Right lobe of liver (tissue), 6 donors: ENCODE data around the gene PGA3. TPM values are rescaled to one million over a fixed set of nuclear protein-coding genes. Genes with fewer than 3 reads are reported as not detected.

Experiments used
- ATAC-seq, 4 donors: fragments of 200-7000 bp; cut with Tn5 transposase; one replicate each; pipeline ENCODE4 v1.9.1; 2020; ENCODE audit warnings: mild to moderate bottlenecking in 4 of 4, moderate library complexity in 4 of 4
- DNase-seq, 3 donors: peaks; one replicate each; pipeline ENCODE4 v3.0.0-alpha.2; 2020
- H3K27ac ChIP-seq, 3 donors: fragments of 200-600 bp; one replicate each; pipeline ENCODE4 v1.8.0; 2022
- H3K27me3 ChIP-seq, 2 donors: fragments of 200-600 bp; one replicate each; pipeline ENCODE4 v1.8.0; 2022
- H3K36me3 ChIP-seq, 4 donors: fragments of 200-600 bp; sonication (generic) in 1 of 4; one replicate each; pipeline versions ENCODE4 v1.5.1 to v1.8.0; 2017 to 2022; ENCODE audit warnings: control low read depth in 1 of 4
- H3K4me1 ChIP-seq, 4 donors: fragments of 200-600 bp; sonication (generic) in 1 of 4; one replicate each; pipeline versions ENCODE4 v1.5.1 to v1.8.0; 2017 to 2022; ENCODE audit warnings: control low read depth in 1 of 4
- H3K4me3 ChIP-seq, 3 donors: fragments of 200-600 bp; one replicate each; pipeline ENCODE4 v1.8.0; 2022
- H3K9me3 ChIP-seq, 4 donors: fragments of 200-600 bp; sonication (generic) in 1 of 4; one replicate each; pipeline versions ENCODE4 v1.5.1 to v1.8.0; 2017 to 2022; ENCODE audit warnings: control low read depth in 1 of 4
- POLR2A ChIP-seq: fragments of 450-650 bp; IDR thresholded peaks from one replicate; pipeline ENCODE4 v1.6.1; 2017; ENCODE audit warnings: antibody characterized with exemption, mild to moderate bottlenecking
- WGBS: methylation state at CpG from one replicate; pipeline ENCODE4 v1.1.6; 2018; ENCODE audit warnings: low coverage, low lambda C conversion rate; ENCODE audit not compliant: insufficient coverage; ENCODE audit errors: missing lambda C conversion rate; 5-methylcytosine and 5-hydroxymethylcytosine counted together
- intact Hi-C, 2 donors: fragments of 100-400 bp; cut with DNase I; formaldehyde crosslinking; loops; one replicate each; pipeline versions ENCODE4 v1.11.2 to v1.14.1; 2022
- total RNA-seq, 6 experiments: library from RNA; depleted of rRNA in 2 of 6; stranded (reverse); fragments of >200 nt in 2 of 6; fragmentation: NEBNext Ultra II Directional in 3 of 6; extraction: Animal tissue kit (Norgen Biotek cat#: 25700) in 3 of 6; gene quantifications; one replicate each; pipeline versions ENCODE4 v1.1.0 to v1.2.4, GENCODE V29; 2016 to 2023
- TF ChIP-seq, protein P1 (sequence below), 4 donors: fragments of 200-600 bp in 3 of 4; fragments of 450-650 bp in 1 of 4; IDR thresholded peaks; one replicate each; pipeline versions ENCODE4 v1.5.1 to v1.8.0; 2016 to 2022; ENCODE audit warnings: antibody characterized with exemption in 4 of 4, mild to moderate bottlenecking in 2 of 4
- donor health status: DM: no; HTN: yes; CAD: no.
- donor health status: DM: no; HTN: no; CAD: no.
- donor health status: DM: no; HTN: no; CAD: no.
- donor health status: DM: no; HTN: yes; CAD: no.
- donor health status: DM: no; HTN: yes; CAD: no.

The PGA3 gene
- total RNA-seq, 6 experiments from 2014 or later = 0.15 to 0.55 (median 0.23) TPM; not detected in 3

- no peaks in the 10 kb centered on the region for H3K9me3 ChIP-seq
- H3K27ac ChIP-seq = no peak overlapping the region
- H3K36me3 ChIP-seq = no peaks in the 10 kb centered on the region
- ATAC-seq (peak; percentile 89 to 97 (median 94)), DNase-seq (peak; percentile 64 to 76 (median 69))
- no peak for TF ChIP-seq POLR2A
- TF ChIP-seq, protein P1, sequence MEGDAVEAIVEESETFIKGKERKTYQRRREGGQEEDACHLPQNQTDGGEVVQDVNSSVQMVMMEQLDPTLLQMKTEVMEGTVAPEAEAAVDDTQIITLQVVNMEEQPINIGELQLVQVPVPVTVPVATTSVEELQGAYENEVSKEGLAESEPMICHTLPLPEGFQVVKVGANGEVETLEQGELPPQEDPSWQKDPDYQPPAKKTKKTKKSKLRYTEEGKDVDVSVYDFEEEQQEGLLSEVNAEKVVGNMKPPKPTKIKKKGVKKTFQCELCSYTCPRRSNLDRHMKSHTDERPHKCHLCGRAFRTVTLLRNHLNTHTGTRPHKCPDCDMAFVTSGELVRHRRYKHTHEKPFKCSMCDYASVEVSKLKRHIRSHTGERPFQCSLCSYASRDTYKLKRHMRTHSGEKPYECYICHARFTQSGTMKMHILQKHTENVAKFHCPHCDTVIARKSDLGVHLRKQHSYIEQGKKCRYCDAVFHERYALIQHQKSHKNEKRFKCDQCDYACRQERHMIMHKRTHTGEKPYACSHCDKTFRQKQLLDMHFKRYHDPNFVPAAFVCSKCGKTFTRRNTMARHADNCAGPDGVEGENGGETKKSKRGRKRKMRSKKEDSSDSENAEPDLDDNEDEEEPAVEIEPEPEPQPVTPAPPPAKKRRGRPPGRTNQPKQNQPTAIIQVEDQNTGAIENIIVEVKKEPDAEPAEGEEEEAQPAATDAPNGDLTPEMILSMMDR (IDR thresholded peaks at IDR 0.05) = peak; percentile 81 to 92 (median 86)
- 57% methylated on average over 3 of the region's 12 CpGs for WGBS
- H3K4me1 ChIP-seq = no peaks in the 10 kb centered on the region
- intact Hi-C loops = no loop called here
- no peak overlapping the region for H3K4me3 ChIP-seq
- no peaks in the 10 kb centered on the region for H3K27me3 ChIP-seq
Measured at GRCh38 chr11:61254403-61255025, 51.2 kb downstream of the PGA3 start.

- Histone ChIP-seq H3K36me3 (no peaks in the 10 kb centered on the region), H3K4me3 (no peak overlapping the region), H3K27me3 (no peaks in the 10 kb centered on the region), H3K27ac (no peak overlapping the region), H3K9me3 (no peaks in the 10 kb centered on the region), H3K4me1 (no peaks in the 10 kb centered on the region)
- TF ChIP-seq POLR2A = no peak
- TF ChIP-seq, protein P1 (IDR thresholded peaks at IDR 0.05) = no peak
- WGBS = 78% methylated on average over 8 of the region's 18 CpGs
- no peak for DNase-seq
- intact Hi-C loops = no loop called here
- no peak for ATAC-seq
Measured at GRCh38 chr11:61256710-61257482, 53.6 kb downstream of the PGA3 start.

DNA sequence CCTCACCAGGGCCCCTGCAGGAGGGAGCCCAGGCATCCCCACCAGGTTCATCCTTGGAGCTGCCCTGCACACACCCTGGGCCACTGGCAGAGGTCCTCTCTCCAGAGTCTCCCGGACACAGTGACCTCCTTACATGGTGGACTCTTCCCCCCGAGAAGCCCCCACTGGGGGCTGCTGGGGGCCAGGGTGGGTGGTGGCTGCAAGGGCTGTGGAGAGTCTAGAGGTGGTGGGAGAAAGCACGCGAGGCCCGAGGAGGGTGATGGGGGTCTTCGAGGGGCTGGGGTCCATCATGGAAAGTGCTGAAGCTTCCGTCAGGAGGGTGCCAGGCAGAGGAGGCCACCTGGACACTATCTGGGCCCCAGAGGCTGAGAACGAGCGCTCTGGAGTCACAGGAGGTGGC lies 55.2 kb downstream of the PGA3 start:
- no peaks in the 10 kb centered on the region for H3K36me3 ChIP-seq
- TF ChIP-seq POLR2A = no peak
- TF ChIP-seq, protein P1 (IDR thresholded peaks at IDR 0.05) = no peak
- H3K27me3 ChIP-seq = no peaks in the 10 kb centered on the region
- no peaks in the 10 kb centered on the region for H3K9me3 ChIP-seq
- no peak overlapping the region for H3K27ac ChIP-seq
- ATAC-seq = no peak
- no peak for DNase-seq
- no peaks in the 10 kb centered on the region for H3K4me1 ChIP-seq
- WGBS = 81% methylated on average over 4 of the region's 9 CpGs
- intact Hi-C loops = no loop called here
- H3K4me3 ChIP-seq = no peak overlapping the region

- WGBS = 92% methylated on average over 5 of the region's 6 CpGs
Measured at GRCh38 chr11:61259363-61259762, 56.0 kb downstream of the PGA3 start.

More at GRCh38 chr11:61259363-61259762, 56.0 kb downstream of the PGA3 start:
- H3K9me3 ChIP-seq = no peaks in the 10 kb centered on the region
- no peak overlapping the region for H3K27ac ChIP-seq
- H3K4me1 ChIP-seq = peaks cover 0 to 3% (median under 1%) of the 10 kb centered on the region in 4 donors
- H3K4me3 ChIP-seq = no peak overlapping the region
- ATAC-seq = no peak
- no peak for TF ChIP-seq POLR2A
- TF ChIP-seq, protein P1 (IDR thresholded peaks at IDR 0.05) = no peak
- intact Hi-C loops = no loop called here
- DNase-seq = no peak
- H3K27me3 ChIP-seq = no peaks in the 10 kb centered on the region
- no peaks in the 10 kb centered on the region for H3K36me3 ChIP-seq

Other genes starting within 250 kb of the PGA3 start
- gene CD6, start 231.8 kb upstream of the PGA3 start, total RNA-seq = 1 to 10 TPM in 1 of 6 experiments, under 1 TPM in 5; 0.29 to 2.4 (median 0.52) TPM
- under 1 TPM; 0.12 to 0.56 (median 0.35) TPM for gene CD5, start 101.0 kb upstream of the PGA3 start, total RNA-seq
- 1 to 10 TPM; 4.6 to 7.6 (median 6.0) TPM for gene VPS37C, start 42.1 kb upstream of the PGA3 start, total RNA-seq
- gene PGA4, start 18.8 kb downstream of the PGA3 start, total RNA-seq = 1 to 10 TPM in 1 of 6 experiments, under 1 TPM in 3, not detected in 2; 0.15 to 1.5 (median 0.52) TPM
- gene PGA5, start 37.7 kb downstream of the PGA3 start, total RNA-seq = under 1 TPM in 2 of 6 experiments, not detected in 4; 0.20 to 1.00 TPM
- gene VWCE, start 91.8 kb downstream of the PGA3 start, total RNA-seq = 10 to 100 TPM in 2 of 6 experiments, 1 to 10 TPM in 4; 2.3 to 37.1 (median 6.0) TPM
- gene DDB1, start 129.6 kb downstream of the PGA3 start, total RNA-seq = 10 to 100 TPM; 70.9 to 94.5 (median 83.9) TPM
- gene TKFC, start 129.7 kb downstream of the PGA3 start, total RNA-seq = 100 to 1,000 TPM in 4 of 6 experiments, 10 to 100 TPM in 2; 36.6 to 216 (median 124) TPM
- gene CYB561A3, start 158.4 kb downstream of the PGA3 start, total RNA-seq = 10 to 100 TPM; 25.6 to 41.8 (median 35.2) TPM
- 10 to 100 TPM; 18.2 to 41.0 (median 26.4) TPM for gene TMEM138, start 158.9 kb downstream of the PGA3 start, total RNA-seq
- 1 to 10 TPM; 1.7 to 3.9 (median 2.0) TPM for gene TMEM216, start 189.1 kb downstream of the PGA3 start, total RNA-seq
- gene CPSF7, start 226.5 kb downstream of the PGA3 start, total RNA-seq = 10 to 100 TPM; 16.7 to 52.0 (median 31.7) TPM
- 10 to 100 TPM; 17.7 to 62.5 (median 23.3) TPM for gene SDHAF2, start 226.6 kb downstream of the PGA3 start, total RNA-seq